Esophagus muscularis mucosa (tissue), 4 donors: ENCODE measurements around the gene FBXW5. TPM values are rescaled to one million over a fixed set of nuclear protein-coding genes. Genes with fewer than 3 reads are reported as not detected.
A peak's percentile ranks its signal among the peaks of the same experiment; 100 is the strongest.

ENCODE experiments used
- DNase-seq: peaks from one replicate; pipeline ENCODE4 v3.0.0-alpha.2; 2017; ENCODE audit errors: extremely low spot score
- H3K27ac ChIP-seq, 4 donors: fragments of 200-600 bp; sonication (generic); replicated peaks in 1 of 4; 1 replicate in 3 of 4; 2 replicates in 1 of 4; pipeline ENCODE4 v1.5.1; 2016 to 2019; ENCODE audit warnings: mild to moderate bottlenecking in 1 of 4
- H3K27me3 ChIP-seq, 4 donors: fragments of 200-600 bp; sonication (generic); one replicate each; pipeline versions ENCODE4 v1.5.1 to v1.6.0; 2016 to 2019
- H3K36me3 ChIP-seq, 4 donors: fragments of 200-600 bp; sonication (generic); one replicate each; pipeline ENCODE4 v1.5.1; 2016 to 2019
- H3K4me1 ChIP-seq, 4 donors: fragments of 200-600 bp; sonication (generic); one replicate each; pipeline ENCODE4 v1.5.1; 2016 to 2019
- H3K4me3 ChIP-seq, 4 donors: fragments of 200-600 bp; sonication (generic); 1 replicate in 2 of 4; 2 replicates in 2 of 4; pipeline ENCODE4 v1.5.1; 2016 to 2019; ENCODE audit warnings: mild to moderate bottlenecking in 4 of 4, moderate library complexity in 1 of 4
- H3K9me3 ChIP-seq, 4 donors: fragments of 200-600 bp; sonication (generic); 1 replicate in 3 of 4; 2 replicates in 1 of 4; pipeline ENCODE4 v1.5.1; 2016 to 2019
- EP300 ChIP-seq: sonication (generic); formaldehyde crosslinking; IDR thresholded peaks from one replicate; pipeline ENCODE4 v1.6.1; 2017; ENCODE audit warnings: antibody characterized with exemption
- POLR2A ChIP-seq: fragments of 450-650 bp; IDR thresholded peaks from one replicate; pipeline ENCODE4 v1.6.1; 2017; ENCODE audit warnings: antibody characterized with exemption, moderate library complexity, mild to moderate bottlenecking, low read depth
- POLR2AphosphoS5 ChIP-seq, 2 donors: sonication (generic); formaldehyde crosslinking; IDR thresholded peaks; one replicate each; pipeline ENCODE4 v1.6.1; 2017; ENCODE audit warnings: antibody characterized with exemption in 2 of 2
- WGBS: methylation state at CpG from one replicate; pipeline ENCODE4 v1.1.5; 2018; 5-methylcytosine and 5-hydroxymethylcytosine counted together
- intact Hi-C: fragments of 100-400 bp; cut with DNase I; formaldehyde crosslinking; loops from one replicate; pipeline ENCODE4 v1.15.1; 2023
- total RNA-seq, 4 donors: library from RNA; depleted of rRNA; stranded (reverse); fragments of >200 nt; gene quantifications; one replicate each; pipeline versions ENCODE4 v1.1.0 to v1.2.1, GENCODE V29; 2016
- TF ChIP-seq, protein P1 (sequence below), 3 experiments: fragments of 200-600 bp in 2 of 3; fragments of 450-650 bp in 1 of 3; sonication (generic) in 2 of 3; IDR thresholded peaks; one replicate each; pipeline ENCODE4 v1.5.1; 2017 to 2019; ENCODE audit warnings: antibody characterized with exemption in 3 of 3, mild to moderate bottlenecking in 2 of 3, moderate library complexity in 1 of 3

The FBXW5 gene
- total RNA-seq, 4 donors from 2014 or later: 238 to 303 (median 267) TPM

DNA sequence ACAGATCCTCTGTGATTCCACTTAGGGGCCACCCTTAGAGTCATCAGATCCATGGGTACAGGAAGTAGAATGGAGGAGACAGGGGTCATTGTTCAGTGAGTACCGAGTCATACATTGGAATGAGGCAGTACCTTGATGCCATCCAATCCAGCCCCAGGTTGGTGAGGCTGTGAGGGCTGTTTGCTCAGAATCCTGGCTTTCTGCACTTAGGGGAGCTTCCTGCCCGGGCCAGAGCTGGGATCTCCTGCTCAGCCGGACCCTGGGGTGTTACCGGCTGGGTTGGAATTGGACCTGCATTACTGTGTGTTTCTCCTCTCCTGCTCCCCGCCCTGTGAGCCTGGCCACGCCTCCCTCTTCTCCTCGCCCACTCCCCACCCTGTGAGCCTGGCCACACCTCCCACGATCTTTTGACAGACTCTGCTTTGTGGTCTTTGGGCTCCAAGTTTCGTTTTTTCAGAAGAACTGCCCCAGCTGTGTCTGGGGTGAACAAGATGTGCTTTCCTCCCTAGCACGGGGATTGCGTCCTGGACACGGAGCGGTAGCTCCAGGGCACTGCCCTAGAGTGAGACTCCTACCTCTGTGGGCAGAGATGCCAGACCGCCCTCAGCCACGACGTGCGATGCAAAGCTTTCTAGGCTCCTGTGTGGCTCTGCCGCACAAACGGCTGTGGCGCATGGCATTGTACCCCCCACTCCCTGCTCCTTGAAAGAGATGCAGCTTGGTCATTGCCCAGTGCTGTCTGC is 42.9 kb downstream of the FBXW5 start:
- intact Hi-C loops: no loop called here
- 45% methylated on average over 16 of the region's 20 CpGs for WGBS
- Histone ChIP-seq H3K9me3 (no peaks in the 10 kb centered on the region), H3K36me3 (peaks cover 8 to 34% (median 28%) of the 10 kb centered on the region in 4 donors), H3K4me3 (peak overlapping the region; percentile 5 to 27 (median 20)), H3K27me3 (no peaks in the 10 kb centered on the region), H3K27ac (peak overlapping the region; percentile 61 to 75 (median 68)), H3K4me1 (peaks cover 29 to 36% (median 35%) of the 10 kb centered on the region in 4 donors)
- DNase-seq: no peak
- TF ChIP-seq POLR2A (no peak), POLR2AphosphoS5 (IDR thresholded peaks at IDR 0.05) (no peak), EP300 (no peak)
- TF ChIP-seq, protein P1, sequence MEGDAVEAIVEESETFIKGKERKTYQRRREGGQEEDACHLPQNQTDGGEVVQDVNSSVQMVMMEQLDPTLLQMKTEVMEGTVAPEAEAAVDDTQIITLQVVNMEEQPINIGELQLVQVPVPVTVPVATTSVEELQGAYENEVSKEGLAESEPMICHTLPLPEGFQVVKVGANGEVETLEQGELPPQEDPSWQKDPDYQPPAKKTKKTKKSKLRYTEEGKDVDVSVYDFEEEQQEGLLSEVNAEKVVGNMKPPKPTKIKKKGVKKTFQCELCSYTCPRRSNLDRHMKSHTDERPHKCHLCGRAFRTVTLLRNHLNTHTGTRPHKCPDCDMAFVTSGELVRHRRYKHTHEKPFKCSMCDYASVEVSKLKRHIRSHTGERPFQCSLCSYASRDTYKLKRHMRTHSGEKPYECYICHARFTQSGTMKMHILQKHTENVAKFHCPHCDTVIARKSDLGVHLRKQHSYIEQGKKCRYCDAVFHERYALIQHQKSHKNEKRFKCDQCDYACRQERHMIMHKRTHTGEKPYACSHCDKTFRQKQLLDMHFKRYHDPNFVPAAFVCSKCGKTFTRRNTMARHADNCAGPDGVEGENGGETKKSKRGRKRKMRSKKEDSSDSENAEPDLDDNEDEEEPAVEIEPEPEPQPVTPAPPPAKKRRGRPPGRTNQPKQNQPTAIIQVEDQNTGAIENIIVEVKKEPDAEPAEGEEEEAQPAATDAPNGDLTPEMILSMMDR (IDR thresholded peaks at IDR 0.05): no peak

- Histone ChIP-seq H3K27me3 (no peaks in the 10 kb centered on the region), H3K4me3 (no peak overlapping the region), H3K27ac (peak overlapping the region; percentile 61 to 75 (median 68)), H3K36me3 (peaks cover 8 to 28% (median 25%) of the 10 kb centered on the region in 4 donors), H3K4me1 (peaks cover 29 to 36% (median 35%) of the 10 kb centered on the region in 4 donors), H3K9me3 (no peaks in the 10 kb centered on the region)
- TF ChIP-seq POLR2A (no peak), EP300 (no peak), POLR2AphosphoS5 (IDR thresholded peaks at IDR 0.05) (no peak)
- TF ChIP-seq, protein P1 (IDR thresholded peaks at IDR 0.05): no peak
- intact Hi-C loops: no loop called here
- 65% methylated on average over 12 of the region's 13 CpGs for whole genome bisulfite sequencing
- DNase-seq: no peak
Measured at GRCh38 chr9:136900988-136901515, 43.5 kb downstream of the FBXW5 start.

DNA sequence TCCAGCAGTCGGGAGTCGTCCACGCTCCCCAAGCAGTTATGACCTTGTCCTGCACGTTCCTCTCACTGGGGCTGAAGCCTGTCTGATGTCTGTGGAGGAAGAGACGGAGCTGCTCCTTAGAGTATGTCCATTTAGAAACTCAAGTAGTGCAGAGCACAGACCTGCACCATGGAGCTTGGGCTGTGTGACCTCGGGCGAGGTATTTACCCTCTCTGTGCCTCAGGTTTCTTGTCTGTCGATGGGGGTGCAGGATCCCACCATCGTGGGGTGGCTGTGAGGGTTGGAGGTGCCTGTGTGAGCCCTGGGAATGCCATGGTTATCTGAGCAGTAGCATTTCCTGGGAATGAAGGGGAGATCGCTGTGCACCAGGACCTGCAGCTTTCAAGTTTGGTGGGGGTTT is 44.0 kb downstream of the FBXW5 start:
- Histone ChIP-seq H3K27me3 (no peaks in the 10 kb centered on the region), H3K4me1 (peaks cover 29 to 36% (median 35%) of the 10 kb centered on the region in 4 donors), H3K36me3 (peaks cover 8 to 26% (median 24%) of the 10 kb centered on the region in 4 donors), H3K4me3 (no peak overlapping the region), H3K27ac (peak overlapping the region in 2 of 4 donors; percentile 66 to 75), H3K9me3 (no peaks in the 10 kb centered on the region)
- no peak for TF ChIP-seq EP300
- TF ChIP-seq, protein P1 (IDR thresholded peaks at IDR 0.05): no peak
- TF ChIP-seq POLR2A: no peak
- TF ChIP-seq POLR2AphosphoS5 (IDR thresholded peaks at IDR 0.05): no peak
- intact Hi-C loops: no loop called here
- no peak for DNase-seq
- WGBS: 91% methylated on average over 8 of the region's 10 CpGs

DNA sequence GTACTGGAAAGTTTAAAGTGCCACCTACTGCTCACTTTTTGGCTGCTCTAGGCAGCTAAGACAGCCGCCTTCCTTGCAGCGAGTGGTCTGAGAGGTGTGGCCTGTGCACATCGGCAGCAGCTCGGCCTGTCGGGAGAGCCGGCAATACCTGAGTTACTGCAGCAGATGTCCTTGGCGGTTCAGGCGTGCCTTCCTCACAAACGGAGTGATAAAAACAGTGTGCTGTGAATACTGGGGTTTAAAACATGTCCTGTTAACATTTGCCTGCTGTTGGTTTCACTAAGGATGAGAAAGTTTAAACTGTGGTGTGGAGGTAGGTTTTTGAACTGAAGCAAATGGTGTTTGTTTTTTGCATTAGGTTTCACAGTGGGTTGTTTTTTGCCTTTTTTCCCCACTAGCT is 45.3 kb downstream of the FBXW5 start:
- H3K4me1 ChIP-seq: peaks cover 29 to 36% (median 35%) of the 10 kb centered on the region in 4 donors
- 47% methylated on average over 9 of the region's 9 CpGs for WGBS
- TF ChIP-seq EP300 (no peak), POLR2A (no peak), POLR2AphosphoS5 (IDR thresholded peaks at IDR 0.05) (no peak)
- TF ChIP-seq, protein P1 (IDR thresholded peaks at IDR 0.05): no peak
- DNase-seq: no peak
- no peaks in the 10 kb centered on the region for H3K27me3 ChIP-seq
- H3K27ac ChIP-seq: no peak overlapping the region
- H3K36me3 ChIP-seq: peaks cover 8 to 36% (median 33%) of the 10 kb centered on the region in 4 donors
- no peak overlapping the region for H3K4me3 ChIP-seq
- no peaks in the 10 kb centered on the region for H3K9me3 ChIP-seq
- intact Hi-C loops: no loop called here
